ENCODE results near the gene SFT2D3.

SFT2D3 gene

GRCh38 chr2:127664065-127664894 lies 37.0 kb upstream of the SFT2D3 start:
- DNase-seq (ENCODE audit: low read depth) = no peak

- no peak for DNase-seq (ENCODE audit: low read depth)
These were observed 36.4 kb upstream of the SFT2D3 start for GRCh38 chr2:127664895-127665225.

- no peak for DNase-seq (ENCODE audit: low read depth)
These were observed 35.9 kb upstream of the SFT2D3 start for GRCh38 chr2:127665267-127665893.

- no peak for DNase-seq (ENCODE audit: low read depth)
These were observed 32.2 kb upstream of the SFT2D3 start for GRCh38 chr2:127669056-127669455.

GRCh38 chr2:127670055-127670956 lies 31.0 kb upstream of the SFT2D3 start:
- no peak for DNase-seq (ENCODE audit: low read depth)

- DNase-seq (ENCODE audit: low read depth) = no peak
These were observed 30.4 kb upstream of the SFT2D3 start for GRCh38 chr2:127670957-127671290.

GRCh38 chr2:127671557-127672302 lies 29.6 kb upstream of the SFT2D3 start:
- DNase-seq (ENCODE audit: low read depth) = no peak

- DNase-seq (ENCODE audit: low read depth) = no peak
These were observed 28.7 kb upstream of the SFT2D3 start for GRCh38 chr2:127672341-127673224.

GRCh38 chr2:127673291-127674069 lies 27.8 kb upstream of the SFT2D3 start:
- DNase-seq (ENCODE audit: low read depth) = no peak

GRCh38 chr2:127674241-127675209 lies 26.8 kb upstream of the SFT2D3 start:
- no peak for DNase-seq (ENCODE audit: low read depth)

- DNase-seq (ENCODE audit: low read depth) = peak; percentile 34
These were observed 25.7 kb upstream of the SFT2D3 start, which contains the start of gene LIMS2 for GRCh38 chr2:127675331-127676261. TSS of gene LIMS2 (minus strand) at chr2:127675530. CDS start at chr2:127675024, 506 bp downstream.

GRCh38 chr2:127676906-127677305 lies 24.4 kb upstream of the SFT2D3 start:
- DNase-seq (ENCODE audit: low read depth) = no peak

- DNase-seq (ENCODE audit: low read depth) = no peak
These were observed 22.8 kb upstream of the SFT2D3 start for GRCh38 chr2:127678531-127678930.

GRCh38 chr2:127678991-127679390 lies 22.3 kb upstream of the SFT2D3 start:
- DNase-seq (ENCODE audit: low read depth) = no peak

- DNase-seq (ENCODE audit: low read depth) = no peak
These were observed 21.5 kb upstream of the SFT2D3 start for GRCh38 chr2:127679680-127680361.

- DNase-seq (ENCODE audit: low read depth) = no peak
These were observed 20.5 kb upstream of the SFT2D3 start for GRCh38 chr2:127680706-127681287.

- DNase-seq (ENCODE audit: low read depth) = no peak
These were observed 20.0 kb upstream of the SFT2D3 start for GRCh38 chr2:127681288-127681804.
